NCI-H2171 treated with DMSO at 0.1 percent for 48 hours (cell line): ENCODE data around the gene STARD6.
"Not testable (repeated sequence)": the region's sequence is repeated elsewhere in the genome, so short reads cannot be mapped to it uniquely, and the experiment has no call there.

ENCODE experiments used
- DNase-seq: peaks from one replicate; lab custom pipeline; 2025; lab: John Stamatoyannopoulos, UW

STARD6 gene

GRCh38 chr18:54357660-54358494 is at the start of gene STARD6, which contains the start of gene C18orf54:
Gene STARD6 (minus strand): TSS chr18:54357858. CDS start chr18:54354573, 3,285 bp downstream.
Gene C18orf54 (plus strand): TSS chr18:54357906. CDS start chr18:54360573, 2,667 bp downstream.
- peak; percentile 88 for DNase-seq

- DNase-seq = no peak
Measured at GRCh38 chr18:54405290-54405689, 47.6 kb upstream of the STARD6 start.

- DNase-seq = no peak
Measured at GRCh38 chr18:54396760-54397159, 39.1 kb upstream of the STARD6 start.

- no peak for DNase-seq
Measured at GRCh38 chr18:54393648-54394294, 36.1 kb upstream of the STARD6 start.

GRCh38 chr18:54392543-54393023 is 34.9 kb upstream of the STARD6 start:
- DNase-seq = peak; percentile 67

GRCh38 chr18:54390838-54391237 is 33.2 kb upstream of the STARD6 start:
- DNase-seq = no peak

GRCh38 chr18:54389143-54389505 is 31.5 kb upstream of the STARD6 start:
- no peak for DNase-seq

- peak; percentile 18 for DNase-seq
Measured at GRCh38 chr18:54388203-54389142, 30.8 kb upstream of the STARD6 start.

- peak; percentile 56 for DNase-seq
Measured at GRCh38 chr18:54387631-54388030, 30.0 kb upstream of the STARD6 start.

- not testable (repeated sequence) for DNase-seq
Measured at GRCh38 chr18:54386800-54387495, 29.3 kb upstream of the STARD6 start.

- no peak for DNase-seq
Measured at GRCh38 chr18:54386043-54386442, 28.4 kb upstream of the STARD6 start.

- no peak for DNase-seq
Measured at GRCh38 chr18:54382733-54383252, 25.1 kb upstream of the STARD6 start.

GRCh38 chr18:54382076-54382475 is 24.4 kb upstream of the STARD6 start:
- no peak for DNase-seq

GRCh38 chr18:54381640-54382039 is 24.0 kb upstream of the STARD6 start:
- DNase-seq = no peak

GRCh38 chr18:54378057-54378456 is 20.4 kb upstream of the STARD6 start:
- DNase-seq = no peak

- DNase-seq = no peak
Measured at GRCh38 chr18:54360406-54360805, 2.7 kb upstream of the STARD6 start.

- DNase-seq = no peak
Measured at GRCh38 chr18:54359233-54359632, 1.6 kb upstream of the STARD6 start.

GRCh38 chr18:54358495-54359040 is 910 bp upstream of the STARD6 start:
- DNase-seq = peak; percentile 34

GRCh38 chr18:54357082-54357659 is 487 bp downstream of the STARD6 start:
- peak; percentile 85 for DNase-seq

GRCh38 chr18:54351186-54351585 is 6.5 kb downstream of the STARD6 start:
- DNase-seq = no peak
